Ovary (tissue), 3 donors: ENCODE data around the gene CD151.

ENCODE experiments used
- EP300 ChIP-seq: sonication (generic); formaldehyde crosslinking; IDR thresholded peaks from one replicate; pipeline ENCODE4 v1.6.1; 2017; ENCODE audit warnings: antibody characterized with exemption
- POLR2A ChIP-seq: fragments of 450-650 bp; IDR thresholded peaks from one replicate; pipeline ENCODE4 v1.6.1; 2017; ENCODE audit warnings: antibody characterized with exemption, mild to moderate bottlenecking, moderate library complexity
- TF ChIP-seq, protein P1 (sequence below), 3 donors: fragments of 450-650 bp in 2 of 3; fragments of 200-600 bp in 1 of 3; IDR thresholded peaks; one replicate each; pipeline versions ENCODE4 v1.5.1 to v1.8.0; 2016 to 2022; ENCODE audit warnings: antibody characterized with exemption in 3 of 3, mild to moderate bottlenecking in 1 of 3
- donor health status: DM: no; HTN: no; CAD: no.

DNA sequence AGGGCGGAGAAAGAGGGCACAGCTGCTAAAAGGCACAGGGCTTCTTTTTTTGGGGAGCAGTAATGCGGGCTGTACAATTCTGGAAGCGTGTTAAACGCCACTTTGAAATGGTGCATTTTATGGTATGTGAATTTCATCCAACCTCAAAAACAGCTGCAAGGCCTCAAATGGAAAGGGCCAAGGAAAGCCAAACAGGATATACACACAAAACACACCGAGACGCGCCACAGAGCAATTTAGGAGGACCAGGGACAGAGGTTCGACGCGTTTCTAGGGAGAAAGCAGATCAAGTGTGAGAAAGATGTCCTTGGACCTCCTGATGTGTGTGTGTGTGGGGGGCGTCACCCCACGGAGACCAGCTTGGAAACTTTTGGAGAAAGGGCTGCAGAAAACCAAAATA, 41.0 kb downstream of the CD151 start:
- TF ChIP-seq, protein P1, sequence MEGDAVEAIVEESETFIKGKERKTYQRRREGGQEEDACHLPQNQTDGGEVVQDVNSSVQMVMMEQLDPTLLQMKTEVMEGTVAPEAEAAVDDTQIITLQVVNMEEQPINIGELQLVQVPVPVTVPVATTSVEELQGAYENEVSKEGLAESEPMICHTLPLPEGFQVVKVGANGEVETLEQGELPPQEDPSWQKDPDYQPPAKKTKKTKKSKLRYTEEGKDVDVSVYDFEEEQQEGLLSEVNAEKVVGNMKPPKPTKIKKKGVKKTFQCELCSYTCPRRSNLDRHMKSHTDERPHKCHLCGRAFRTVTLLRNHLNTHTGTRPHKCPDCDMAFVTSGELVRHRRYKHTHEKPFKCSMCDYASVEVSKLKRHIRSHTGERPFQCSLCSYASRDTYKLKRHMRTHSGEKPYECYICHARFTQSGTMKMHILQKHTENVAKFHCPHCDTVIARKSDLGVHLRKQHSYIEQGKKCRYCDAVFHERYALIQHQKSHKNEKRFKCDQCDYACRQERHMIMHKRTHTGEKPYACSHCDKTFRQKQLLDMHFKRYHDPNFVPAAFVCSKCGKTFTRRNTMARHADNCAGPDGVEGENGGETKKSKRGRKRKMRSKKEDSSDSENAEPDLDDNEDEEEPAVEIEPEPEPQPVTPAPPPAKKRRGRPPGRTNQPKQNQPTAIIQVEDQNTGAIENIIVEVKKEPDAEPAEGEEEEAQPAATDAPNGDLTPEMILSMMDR (IDR thresholded peaks at IDR 0.05), result no peak
- TF ChIP-seq POLR2A (no peak), EP300 (no peak)
